GM11168 (cell line): ENCODE results near the gene SUN3.
"Not testable (repeated sequence)": the region's sequence is repeated elsewhere in the genome, so short reads cannot be mapped to it uniquely, and the experiment has no call there.

Source experiments
- in situ Hi-C: fragments of 300-500 bp; cut with MboI; formaldehyde crosslinking; loops from one replicate; pipeline ENCODE4 v1.12.0; 2022; ENCODE audit warnings: low sequenced_read_pairs; ENCODE audit not compliant: unreplicated experiment

The SUN3 gene

DNA sequence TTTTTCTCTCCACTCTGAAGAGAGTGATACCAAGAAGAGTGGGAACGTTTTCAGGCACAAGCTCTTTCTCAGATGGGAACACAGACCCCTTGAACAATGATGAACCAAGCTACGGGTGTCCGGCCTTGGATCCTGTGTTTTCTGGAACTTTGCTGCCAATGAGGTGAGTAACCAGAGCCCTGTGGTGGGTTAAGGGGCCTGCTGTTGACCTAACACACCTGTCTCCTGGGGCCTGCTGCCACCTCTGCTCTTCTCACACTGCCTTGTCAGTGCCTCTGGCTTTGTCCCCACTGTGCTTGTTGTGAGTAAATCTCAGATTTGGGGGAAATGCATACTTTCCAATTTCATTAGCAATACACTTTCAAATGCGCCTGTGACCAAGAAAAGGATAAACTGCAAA is 79.2 kb downstream of the SUN3 start:
- in situ Hi-C loops = no loop called here

DNA sequence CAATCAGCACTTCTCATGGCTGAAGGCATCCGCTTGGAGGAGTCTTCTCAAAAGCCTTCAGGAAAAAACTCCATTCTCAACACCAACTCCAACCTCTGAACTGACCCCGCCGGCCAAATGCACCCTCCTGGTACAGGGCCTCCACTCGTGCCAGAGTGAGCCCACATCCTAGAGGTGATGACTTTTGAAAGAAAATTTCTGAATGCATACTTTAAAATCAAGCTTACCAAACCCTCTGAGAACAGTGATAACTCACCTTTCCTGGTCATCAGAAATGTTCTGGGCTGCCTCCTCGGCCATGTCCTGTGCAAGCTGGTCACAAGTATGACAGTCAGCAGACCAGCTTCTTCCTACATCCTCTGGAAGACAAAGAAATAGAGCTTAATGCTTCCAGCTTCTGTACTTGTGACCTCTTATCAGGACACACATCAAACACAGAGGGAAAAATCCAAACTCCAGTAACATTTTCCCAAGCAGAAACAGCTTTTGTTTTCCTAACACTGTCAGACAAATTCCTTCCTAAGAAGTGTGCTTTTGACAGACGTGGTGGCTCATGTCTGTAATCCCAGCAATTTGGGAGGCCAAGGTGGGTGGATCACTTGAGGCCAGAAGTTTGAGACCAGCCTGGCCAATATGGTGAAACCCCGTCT is 80.6 kb downstream of the SUN3 start, which contains the start of gene PKD1L1:
PKD1L1 (minus strand) TSS at position 326 of the 650 bp plus-strand sequence; CDS start at position 300, 26 bp downstream.
- in situ Hi-C loops = no loop called here

DNA sequence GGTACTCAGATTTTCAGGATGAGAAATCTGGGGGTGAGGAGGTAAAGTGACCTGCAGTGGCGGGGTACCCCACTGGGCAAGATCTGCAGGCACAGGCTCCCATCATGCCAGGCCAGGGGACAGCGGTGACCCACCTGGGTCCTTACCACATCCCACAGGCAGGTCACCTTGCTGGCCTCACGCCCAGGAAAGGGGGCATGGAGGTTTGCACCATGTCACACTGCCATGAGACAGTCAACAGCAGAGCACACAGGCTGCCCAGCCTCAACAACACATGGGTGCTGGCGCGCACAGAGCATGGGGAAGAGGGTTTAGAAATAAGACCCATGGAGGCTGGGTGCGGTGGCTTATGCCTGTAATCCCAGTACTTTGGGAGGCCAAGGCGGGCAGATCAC is 81.6 kb downstream of the SUN3 start:
- in situ Hi-C loops = no loop called here

DNA sequence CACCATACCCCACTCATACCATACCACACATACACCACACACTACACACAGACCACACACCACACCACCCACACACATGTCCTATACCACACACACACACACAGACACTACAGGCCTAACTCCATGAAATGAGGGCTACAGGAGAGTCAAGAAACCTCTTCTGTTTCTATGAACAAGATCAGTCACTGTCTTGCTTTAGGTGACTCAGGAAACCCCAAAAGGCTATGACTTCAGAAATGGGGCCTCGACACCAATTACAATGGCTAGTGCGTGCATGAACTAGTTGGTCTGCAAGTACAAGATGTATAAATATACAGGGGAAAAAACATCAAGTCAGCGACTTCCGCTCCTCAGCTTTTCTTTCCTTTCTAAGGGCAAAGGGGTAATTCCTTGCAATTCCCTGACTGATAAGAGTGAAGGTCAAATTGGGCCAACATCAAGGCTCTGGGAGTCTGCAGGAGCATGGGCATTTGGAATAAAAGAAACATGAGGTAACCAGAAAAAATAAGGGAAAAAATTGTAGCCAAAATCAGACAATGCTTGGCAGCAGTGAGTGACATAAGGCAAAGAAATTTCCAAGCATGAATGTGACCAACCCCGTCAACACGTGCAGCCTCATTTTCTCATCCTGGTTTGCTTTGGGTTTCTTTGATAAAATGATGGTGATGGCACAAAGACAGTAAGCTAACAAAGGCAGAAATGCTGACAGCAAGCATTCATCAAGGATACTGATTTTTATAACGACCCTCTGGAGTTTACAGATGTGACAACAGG is 82.1 kb downstream of the SUN3 start:
- in situ Hi-C loops = no loop called here

DNA sequence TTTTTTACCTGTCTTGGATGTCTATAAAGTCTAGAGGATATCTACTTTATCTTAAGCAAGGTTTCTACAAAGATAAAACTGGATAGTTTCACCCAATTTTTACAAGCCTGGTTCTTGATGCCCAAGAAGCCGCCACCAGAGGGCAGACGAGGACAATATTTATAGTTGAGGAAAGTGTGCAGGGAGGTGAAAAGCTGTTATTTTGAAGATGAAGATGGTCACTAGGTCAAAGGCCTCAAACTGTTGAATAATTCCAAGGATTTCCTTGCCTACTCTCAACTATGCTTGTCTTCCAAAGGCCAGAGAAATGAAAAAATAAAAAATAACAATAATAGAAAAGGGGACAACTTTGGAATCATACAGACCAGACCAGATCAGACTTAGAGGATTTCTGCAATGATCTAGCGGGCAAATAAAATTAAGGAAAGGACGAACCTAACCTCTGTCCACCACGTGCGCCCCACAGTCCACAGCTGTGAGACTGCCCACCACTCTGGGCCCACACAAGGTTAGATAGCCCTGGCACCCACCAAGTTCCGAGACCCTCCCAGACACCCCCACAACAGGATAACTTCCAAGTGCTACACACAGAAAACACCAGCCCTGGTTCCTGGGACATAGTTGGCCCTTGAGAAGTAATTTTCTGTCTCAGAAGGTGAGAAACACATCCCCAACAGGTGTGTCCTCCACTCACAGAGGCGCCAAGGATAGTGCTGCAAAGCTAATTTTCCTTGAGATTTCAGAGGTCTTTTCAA is 83.5 kb downstream of the SUN3 start:
- in situ Hi-C loops = no loop called here

DNA sequence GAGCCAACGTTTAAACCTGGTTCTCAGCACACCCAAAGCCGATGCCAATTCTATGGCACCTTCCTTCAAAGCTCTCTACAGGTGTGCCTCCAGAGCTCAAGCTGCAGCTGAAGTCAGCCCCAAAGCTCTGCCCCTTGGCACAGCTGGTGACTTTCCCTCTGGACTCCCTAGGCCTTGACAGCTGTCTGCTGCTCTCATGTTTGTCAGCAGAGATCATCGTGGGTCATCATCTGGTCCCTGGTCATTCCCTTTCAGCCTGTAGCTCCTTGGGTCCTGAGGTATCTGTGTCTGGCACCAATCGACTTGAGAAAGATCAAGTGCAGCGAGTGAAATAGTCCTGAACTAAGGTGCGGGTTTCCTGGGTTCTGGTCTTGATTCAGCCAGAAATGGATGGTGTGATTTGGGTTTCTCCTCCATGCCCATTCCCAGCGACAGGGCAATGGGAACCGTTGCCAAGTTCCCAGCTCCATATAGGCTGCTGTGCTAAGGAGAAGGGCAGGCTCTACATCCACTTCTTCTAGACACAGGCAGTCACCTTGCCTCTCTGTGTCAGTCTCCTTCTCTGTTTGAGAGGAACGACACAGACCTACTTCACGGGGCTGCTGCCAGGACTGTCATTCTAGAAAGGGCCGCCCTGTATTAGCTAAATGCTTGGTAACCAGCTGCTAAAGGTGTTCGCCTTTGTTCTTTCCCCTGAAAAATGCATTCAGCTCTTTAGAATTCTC is 84.2 kb downstream of the SUN3 start:
- in situ Hi-C loops = no loop called here

DNA sequence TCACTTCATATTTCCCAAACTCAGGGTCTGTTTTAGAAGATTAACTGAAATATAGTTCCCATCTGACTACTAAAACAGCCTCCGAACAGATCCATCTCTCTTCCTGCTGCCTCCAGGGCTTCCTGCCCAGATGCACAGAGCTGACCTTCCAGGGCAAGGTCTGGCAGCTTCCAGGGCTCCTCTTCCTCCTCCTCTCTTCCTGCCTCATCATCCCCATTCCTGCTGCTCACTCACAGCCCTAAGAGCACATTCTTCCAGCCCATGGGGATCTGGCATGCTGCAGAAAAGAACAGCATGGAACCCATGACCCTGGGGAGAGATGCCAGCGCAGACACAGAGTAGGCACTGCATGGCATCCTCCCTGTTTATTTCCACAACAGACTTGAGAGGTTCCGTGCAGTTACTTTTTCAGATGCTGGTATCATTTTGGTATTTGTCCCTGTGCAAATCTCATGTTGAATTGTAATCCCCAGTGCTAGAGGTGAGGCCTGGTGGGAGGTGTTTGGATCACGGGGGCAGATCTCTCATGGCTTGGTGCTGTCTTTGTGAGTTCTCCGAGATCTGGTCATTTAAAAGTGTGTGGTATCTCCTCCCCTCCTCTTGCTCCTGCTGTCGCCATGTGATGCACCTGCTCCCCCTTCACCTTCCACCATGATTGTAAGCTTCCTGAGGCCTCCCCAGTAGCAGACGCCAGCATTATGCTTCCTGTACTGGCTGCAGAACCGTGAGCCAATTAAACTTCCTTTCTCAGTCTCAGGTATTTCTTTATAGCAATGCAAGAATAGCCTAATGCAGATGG is 85.0 kb downstream of the SUN3 start:
- in situ Hi-C loops = no loop called here

DNA sequence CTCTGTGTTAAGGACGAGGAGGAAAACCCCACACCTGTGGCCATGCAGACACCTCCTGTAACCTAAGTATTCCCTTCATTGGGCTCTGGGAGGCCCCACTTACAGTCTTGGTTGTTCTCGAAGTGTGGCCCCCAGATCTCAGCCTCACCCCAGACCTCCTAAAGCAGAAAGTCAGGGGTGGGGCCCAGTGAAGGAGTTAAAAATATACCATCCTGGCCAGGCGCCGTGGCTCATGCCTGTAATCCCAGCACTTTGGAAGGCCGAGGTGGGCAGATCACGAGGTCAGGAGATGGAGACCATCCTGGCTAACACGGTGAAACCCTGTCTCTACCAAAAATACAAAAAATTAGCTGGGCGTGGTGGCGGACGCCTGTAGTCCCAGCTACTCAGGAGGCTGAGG is 86.3 kb downstream of the SUN3 start:
- in situ Hi-C loops = not testable (repeated sequence)

DNA sequence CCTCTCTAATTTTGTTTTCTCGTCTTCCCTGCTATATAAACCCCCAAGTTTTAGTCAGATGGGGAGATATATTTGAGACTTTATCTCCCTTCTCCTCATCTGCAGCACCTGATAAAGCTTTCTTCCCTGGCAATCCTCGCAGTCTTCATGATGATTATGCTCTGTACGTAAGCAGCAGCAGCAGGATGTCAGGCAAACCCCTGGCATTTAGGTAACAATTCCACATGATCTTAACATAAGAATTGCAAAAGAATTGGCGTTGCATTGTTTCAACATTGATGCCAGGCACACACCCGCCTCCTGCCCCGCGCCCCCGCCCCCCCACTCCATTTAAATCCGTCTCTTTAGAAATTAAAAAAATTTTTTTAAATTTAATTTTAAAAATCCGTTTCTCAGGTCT is 86.8 kb downstream of the SUN3 start:
- in situ Hi-C loops = no loop called here

DNA sequence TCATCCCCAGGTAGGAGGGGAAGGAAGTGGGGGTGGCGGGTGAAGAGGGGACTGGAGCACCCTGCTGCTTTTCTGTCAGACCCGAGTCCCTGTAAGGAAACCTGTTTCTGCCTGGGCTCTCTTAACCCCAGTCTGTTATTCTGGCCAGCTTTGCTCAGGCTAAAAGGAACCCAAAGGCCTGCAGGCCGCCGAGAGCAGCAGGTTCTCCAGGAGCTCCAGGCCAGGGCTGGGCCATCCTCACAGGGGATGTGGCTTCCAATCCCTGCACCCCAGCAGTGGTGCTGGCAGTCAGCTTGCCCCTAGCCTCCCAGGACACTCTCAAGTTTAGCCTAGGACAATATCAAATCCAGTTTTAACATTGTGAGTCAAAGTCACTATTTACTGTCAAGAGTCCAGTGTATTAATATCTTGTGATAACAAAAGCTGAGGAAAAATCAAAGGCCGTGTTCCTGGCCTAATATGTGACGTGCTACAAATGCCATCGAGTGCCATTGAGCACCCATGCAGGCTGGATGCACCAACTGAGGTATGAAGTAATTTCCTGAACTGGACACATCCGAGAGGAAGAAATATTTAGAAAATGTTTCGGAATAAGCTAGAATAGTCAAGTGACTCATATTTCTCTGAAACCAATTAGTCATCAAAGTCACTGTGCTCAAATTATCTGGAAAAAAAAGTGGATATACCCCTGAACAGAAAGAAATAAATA is 87.6 kb downstream of the SUN3 start:
- in situ Hi-C loops = no loop called here

DNA sequence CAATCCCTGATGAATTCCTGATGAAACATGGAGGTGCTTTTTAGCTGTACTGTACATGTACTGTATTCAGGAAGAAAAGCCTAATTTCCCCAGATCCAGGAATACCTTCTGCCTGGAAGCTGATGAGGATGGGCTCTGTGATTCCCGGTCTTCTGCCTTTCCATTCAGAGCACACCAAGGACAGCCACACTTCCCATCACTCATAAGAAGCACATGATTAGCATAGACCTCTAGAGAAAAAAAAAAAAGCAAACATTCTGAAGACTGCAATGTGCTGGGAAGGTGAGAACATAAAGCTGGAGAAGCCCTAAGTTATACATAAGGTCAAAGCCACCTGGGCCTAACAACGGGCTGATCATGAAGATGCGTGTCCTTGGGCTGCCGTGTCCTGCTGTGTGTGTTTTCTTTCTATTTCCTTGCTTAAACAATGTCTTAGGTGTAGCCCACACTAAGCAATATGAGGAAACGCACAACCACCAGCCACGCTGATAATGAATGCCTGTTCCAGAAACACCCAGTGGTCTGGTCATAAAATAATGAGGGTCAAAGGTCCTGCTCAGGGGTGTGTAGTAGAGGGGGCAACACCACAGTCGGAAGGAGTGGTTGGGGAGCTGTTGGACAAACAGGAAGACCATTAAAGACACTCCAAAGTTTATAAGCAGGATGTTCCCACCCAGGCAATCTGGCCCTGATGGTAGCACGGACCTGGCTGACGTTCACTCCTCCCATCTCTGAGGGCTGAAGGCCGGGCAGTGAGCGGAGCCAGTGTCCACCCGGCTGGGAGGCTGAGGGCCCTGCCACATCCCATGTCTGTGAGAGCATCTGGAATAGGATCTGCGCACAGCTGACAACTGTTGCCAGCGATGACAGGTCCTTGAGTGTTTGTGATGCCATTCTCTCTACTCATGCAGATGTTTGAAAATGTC is 88.6 kb downstream of the SUN3 start:
- in situ Hi-C loops = no loop called here

DNA sequence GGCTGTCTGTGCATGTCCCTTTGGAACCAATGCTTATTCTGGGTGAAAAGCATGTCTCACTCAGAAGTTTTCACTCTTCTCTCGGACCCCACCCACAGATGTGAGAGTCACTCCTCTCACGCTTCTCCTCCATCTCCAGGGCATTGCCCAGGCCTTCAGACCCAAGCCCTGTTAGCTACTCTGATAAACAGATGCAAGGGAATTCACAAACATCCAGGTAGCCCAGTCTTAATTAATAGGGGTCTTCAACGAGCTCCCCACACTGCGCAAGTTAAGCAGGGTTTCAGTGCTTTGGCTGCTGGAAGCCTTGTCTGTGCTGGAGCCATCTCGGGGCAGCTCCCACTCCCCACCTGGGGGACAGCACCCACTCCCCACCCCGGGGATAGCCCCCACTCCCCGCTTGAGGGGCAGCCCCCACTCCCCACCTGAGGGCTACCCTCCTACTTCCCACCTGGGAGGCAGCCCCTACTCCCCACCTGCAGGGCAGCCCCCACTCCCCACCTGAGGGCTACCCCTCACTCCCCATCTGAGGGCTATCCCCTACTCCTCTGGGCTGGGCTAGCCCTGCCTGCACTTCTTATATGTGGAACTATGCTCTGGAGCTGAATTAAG is 89.4 kb downstream of the SUN3 start:
- in situ Hi-C loops = no loop called here

DNA sequence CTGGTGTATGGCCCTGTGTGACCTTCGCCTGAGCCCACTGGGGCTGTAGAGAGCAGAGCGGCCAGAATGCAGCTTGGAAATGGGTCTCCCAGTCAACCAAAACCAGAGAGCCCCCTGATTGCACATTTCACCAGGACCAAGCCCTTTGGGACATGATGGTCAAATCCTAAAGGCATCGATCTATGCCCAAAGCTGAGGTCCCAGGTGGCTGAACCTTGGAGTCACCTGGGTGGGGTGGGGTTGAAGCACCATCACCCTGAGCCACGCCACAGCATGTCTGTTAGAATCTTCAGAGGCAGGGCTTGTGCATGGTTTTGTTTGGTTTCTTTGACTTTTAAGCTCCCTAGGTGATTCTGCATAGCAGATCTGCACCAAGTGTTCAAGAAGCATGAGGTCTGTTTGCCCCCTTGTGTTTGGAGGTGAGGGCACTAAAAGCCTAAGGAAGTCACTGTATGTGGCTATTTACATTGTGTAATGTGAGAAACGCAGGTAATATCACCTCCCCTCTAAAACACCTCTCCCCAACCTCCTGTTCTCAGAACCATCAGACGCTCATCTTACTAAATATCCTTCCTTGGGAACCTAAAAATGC is 90.2 kb downstream of the SUN3 start:
- in situ Hi-C loops = no loop called here

DNA sequence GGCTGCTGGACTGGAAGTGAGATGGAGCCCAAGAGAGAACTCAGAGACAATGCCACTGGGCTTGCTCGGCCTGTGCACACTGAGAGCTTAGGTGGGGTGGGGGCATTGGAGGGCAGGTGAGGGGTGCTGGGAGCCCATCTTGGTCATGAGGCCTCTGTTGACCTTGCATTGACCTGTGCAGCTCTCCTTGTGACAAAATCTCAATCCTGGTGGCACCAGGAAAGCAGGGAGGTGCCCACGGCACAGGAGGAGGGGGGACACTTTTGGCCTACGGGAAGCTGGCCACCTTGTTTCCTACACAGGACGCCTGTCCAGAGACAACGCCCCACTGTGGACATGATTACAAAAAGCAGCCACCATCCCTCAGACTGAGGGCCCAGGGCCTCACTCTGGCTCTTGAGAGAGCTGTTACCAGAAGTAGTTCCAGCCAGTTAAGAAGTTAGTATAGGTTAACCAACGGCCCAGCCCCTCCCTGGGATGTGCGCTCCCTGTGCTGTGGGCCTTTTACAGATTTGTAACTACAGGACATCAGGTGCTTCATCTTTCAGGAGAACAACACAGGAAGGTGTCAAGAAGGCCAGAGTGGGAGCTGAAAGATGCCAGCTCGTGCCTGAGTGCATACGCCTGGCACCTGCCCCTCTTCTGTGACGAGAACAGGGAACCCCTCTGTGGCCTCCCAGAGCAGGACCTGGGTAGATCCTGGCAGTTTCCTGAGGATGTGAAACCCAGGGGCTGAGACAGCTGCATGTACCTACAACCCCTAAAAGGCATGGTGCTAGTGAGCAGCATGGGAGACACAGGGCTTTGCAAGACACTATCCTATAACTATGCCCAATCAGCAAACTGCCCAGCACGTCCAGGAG is 91.0 kb downstream of the SUN3 start:
- in situ Hi-C loops = no loop called here
